ENCODE results near the gene PROZ. TPM values are rescaled to one million over a fixed set of nuclear protein-coding genes. Genes with fewer than 3 reads are reported as not detected.

PROZ gene
- total and polyA plus RNA-seq, 2 of the 13 experiments (the other 11 are each of a cell fraction or from before 2014, with no cell fraction given): 5.6 to 22.5 TPM

DNA sequence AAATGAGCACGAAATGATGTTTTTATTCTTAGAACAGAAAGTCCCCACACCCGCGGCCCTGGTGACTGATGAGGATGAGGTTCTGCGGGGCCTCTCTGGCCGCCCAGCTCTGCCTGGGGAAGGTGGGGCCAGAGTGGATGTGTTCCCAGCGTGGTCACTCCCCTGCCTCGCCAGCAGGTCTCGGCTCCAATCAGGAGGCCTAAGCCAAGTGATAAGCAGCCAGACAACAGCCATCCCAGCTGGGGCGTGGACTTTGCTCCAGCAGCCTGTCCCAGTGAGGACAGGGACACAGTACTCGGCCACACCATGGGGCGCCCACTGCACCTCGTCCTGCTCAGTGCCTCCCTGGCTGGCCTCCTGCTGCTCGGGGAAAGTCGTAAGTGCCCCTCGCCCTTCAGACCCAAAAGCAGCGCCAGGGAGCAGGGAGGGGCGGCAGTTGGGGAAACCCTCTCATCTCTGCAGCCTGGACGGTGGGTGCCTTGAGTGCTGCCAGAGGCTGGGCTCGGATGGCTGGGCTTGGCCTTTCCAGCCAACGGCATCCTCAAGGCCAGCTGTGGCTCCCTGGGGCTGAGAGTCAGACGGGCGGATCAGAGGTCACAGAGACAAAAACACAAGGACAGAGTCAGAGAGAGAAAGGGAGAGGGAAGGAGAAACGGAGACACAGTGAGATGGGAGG, 35.8 kb upstream of the PROZ start, which contains the start of gene F10 (continued):
- TF ChIP-seq, protein P1, sequence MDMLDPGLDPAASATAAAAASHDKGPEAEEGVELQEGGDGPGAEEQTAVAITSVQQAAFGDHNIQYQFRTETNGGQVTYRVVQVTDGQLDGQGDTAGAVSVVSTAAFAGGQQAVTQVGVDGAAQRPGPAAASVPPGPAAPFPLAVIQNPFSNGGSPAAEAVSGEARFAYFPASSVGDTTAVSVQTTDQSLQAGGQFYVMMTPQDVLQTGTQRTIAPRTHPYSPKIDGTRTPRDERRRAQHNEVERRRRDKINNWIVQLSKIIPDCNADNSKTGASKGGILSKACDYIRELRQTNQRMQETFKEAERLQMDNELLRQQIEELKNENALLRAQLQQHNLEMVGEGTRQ (IDR thresholded peaks at IDR 0.05; ENCODE audit: low read depth, low read length): no peak
- TF ChIP-seq, protein P1 (CRISPR knock-in tag; IDR thresholded peaks at IDR 0.05; ENCODE audit: borderline replicate concordance): 0 out of 2 replicates have a peak, but pooled peaks have one; percentile 16
- TF ChIP-seq ZNF768 (CRISPR knock-in tag; IDR thresholded peaks at IDR 0.05) (peak; percentile 74), ZNF333 (CRISPR knock-in tag; IDR thresholded peaks at IDR 0.05; ENCODE audit: borderline replicate concordance) (no peak), ZNF749 (CRISPR knock-in tag; IDR thresholded peaks at IDR 0.05; ENCODE audit: borderline replicate concordance) (no peak; the same call in 1 of the 2 replicates), RBFOX2 (IDR thresholded peaks at IDR 0.05; ENCODE audit: low read depth, low read length) (peak; percentile 93), ZNF782 (CRISPR knock-in tag; IDR thresholded peaks at IDR 0.05; ENCODE audit: borderline replicate concordance) (peak; percentile 77; the same call in 1 of the 2 replicates), SMARCE1 (IDR thresholded peaks at IDR 0.05; ENCODE audit: borderline replicate concordance) (no peak), ZNF660 (CRISPR knock-in tag; IDR thresholded peaks at IDR 0.05; ENCODE audit: borderline replicate concordance, low read depth) (no peak), HIVEP1 (CRISPR knock-in tag; IDR thresholded peaks at IDR 0.05) (peak; percentile 94), IKZF5 (CRISPR knock-in tag; IDR thresholded peaks at IDR 0.05) (peak; percentile 87), ERF (CRISPR knock-in tag; IDR thresholded peaks at IDR 0.05) (peak; percentile 85), SIX4 (CRISPR knock-in tag; IDR thresholded peaks at IDR 0.05) (peak; percentile 45; the same call in 1 of the 2 replicates), ZNF572 (CRISPR knock-in tag; IDR thresholded peaks at IDR 0.05) (peak; percentile 84), KLF11 (CRISPR knock-in tag; IDR thresholded peaks at IDR 0.05) (peak; percentile 77; the same call in 1 of the 2 replicates), NFYB (CRISPR knock-in tag; IDR thresholded peaks at IDR 0.05) (peak; percentile 75), ZNF709 (CRISPR knock-in tag; IDR thresholded peaks at IDR 0.05) (0 out of 2 replicates have a peak, but pooled peaks have one; percentile 42), ZNF703 (CRISPR knock-in tag; IDR thresholded peaks at IDR 0.05; ENCODE audit: borderline replicate concordance) (no peak), NCOR1 (IDR thresholded peaks at IDR 0.05; ENCODE audit: borderline replicate concordance, low read length) (peak; percentile 94), ZNF879 (CRISPR knock-in tag; IDR thresholded peaks at IDR 0.05) (no peak), SIN3B (IDR thresholded peaks at IDR 0.05; ENCODE audit: low read length) (peak; percentile 52; the same call in 1 of the 2 replicates), ZNF20 (CRISPR knock-in tag; IDR thresholded peaks at IDR 0.05) (no peak)
- TF ChIP-seq, protein P2, sequence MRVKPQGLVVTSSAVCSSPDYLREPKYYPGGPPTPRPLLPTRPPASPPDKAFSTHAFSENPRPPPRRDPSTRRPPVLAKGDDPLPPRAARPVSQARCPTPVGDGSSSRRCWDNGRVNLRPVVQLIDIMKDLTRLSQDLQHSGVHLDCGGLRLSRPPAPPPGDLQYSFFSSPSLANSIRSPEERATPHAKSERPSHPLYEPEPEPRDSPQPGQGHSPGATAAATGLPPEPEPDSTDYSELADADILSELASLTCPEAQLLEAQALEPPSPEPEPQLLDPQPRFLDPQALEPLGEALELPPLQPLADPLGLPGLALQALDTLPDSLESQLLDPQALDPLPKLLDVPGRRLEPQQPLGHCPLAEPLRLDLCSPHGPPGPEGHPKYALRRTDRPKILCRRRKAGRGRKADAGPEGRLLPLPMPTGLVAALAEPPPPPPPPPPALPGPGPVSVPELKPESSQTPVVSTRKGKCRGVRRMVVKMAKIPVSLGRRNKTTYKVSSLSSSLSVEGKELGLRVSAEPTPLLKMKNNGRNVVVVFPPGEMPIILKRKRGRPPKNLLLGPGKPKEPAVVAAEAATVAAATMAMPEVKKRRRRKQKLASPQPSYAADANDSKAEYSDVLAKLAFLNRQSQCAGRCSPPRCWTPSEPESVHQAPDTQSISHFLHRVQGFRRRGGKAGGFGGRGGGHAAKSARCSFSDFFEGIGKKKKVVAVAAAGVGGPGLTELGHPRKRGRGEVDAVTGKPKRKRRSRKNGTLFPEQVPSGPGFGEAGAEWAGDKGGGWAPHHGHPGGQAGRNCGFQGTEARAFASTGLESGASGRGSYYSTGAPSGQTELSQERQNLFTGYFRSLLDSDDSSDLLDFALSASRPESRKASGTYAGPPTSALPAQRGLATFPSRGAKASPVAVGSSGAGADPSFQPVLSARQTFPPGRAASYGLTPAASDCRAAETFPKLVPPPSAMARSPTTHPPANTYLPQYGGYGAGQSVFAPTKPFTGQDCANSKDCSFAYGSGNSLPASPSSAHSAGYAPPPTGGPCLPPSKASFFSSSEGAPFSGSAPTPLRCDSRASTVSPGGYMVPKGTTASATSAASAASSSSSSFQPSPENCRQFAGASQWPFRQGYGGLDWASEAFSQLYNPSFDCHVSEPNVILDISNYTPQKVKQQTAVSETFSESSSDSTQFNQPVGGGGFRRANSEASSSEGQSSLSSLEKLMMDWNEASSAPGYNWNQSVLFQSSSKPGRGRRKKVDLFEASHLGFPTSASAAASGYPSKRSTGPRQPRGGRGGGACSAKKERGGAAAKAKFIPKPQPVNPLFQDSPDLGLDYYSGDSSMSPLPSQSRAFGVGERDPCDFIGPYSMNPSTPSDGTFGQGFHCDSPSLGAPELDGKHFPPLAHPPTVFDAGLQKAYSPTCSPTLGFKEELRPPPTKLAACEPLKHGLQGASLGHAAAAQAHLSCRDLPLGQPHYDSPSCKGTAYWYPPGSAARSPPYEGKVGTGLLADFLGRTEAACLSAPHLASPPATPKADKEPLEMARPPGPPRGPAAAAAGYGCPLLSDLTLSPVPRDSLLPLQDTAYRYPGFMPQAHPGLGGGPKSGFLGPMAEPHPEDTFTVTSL (CRISPR knock-in tag; IDR thresholded peaks at IDR 0.05; ENCODE audit: borderline replicate concordance): no peak

Measured in HepG2 (cell line).